LNCaP clone FGC (cell line): ENCODE results near the gene CA12.
"Not testable (repeated sequence)": the region's sequence is repeated elsewhere in the genome, so short reads cannot be mapped to it uniquely, and the experiment has no call there.

Experiments used
- DNase-seq: peaks from one replicate; pipeline ENCODE4 v3.0.0-alpha.2; 2011; ENCODE audit warnings: low read depth
- H3K4me3 ChIP-seq: 2 replicates; pipeline ENCODE4 v1.5.1; 2011; ENCODE audit warnings: mild to moderate bottlenecking, low read depth, low read length, control low read depth
- TF ChIP-seq, protein P1 (sequence below): IDR thresholded peaks from 2 replicates; pipeline ENCODE4 v1.5.1; 2012; ENCODE audit warnings: mild to moderate bottlenecking; ENCODE audit not compliant: control insufficient read depth, insufficient read depth; ENCODE audit errors: extremely low read depth

CA12 gene

DNA sequence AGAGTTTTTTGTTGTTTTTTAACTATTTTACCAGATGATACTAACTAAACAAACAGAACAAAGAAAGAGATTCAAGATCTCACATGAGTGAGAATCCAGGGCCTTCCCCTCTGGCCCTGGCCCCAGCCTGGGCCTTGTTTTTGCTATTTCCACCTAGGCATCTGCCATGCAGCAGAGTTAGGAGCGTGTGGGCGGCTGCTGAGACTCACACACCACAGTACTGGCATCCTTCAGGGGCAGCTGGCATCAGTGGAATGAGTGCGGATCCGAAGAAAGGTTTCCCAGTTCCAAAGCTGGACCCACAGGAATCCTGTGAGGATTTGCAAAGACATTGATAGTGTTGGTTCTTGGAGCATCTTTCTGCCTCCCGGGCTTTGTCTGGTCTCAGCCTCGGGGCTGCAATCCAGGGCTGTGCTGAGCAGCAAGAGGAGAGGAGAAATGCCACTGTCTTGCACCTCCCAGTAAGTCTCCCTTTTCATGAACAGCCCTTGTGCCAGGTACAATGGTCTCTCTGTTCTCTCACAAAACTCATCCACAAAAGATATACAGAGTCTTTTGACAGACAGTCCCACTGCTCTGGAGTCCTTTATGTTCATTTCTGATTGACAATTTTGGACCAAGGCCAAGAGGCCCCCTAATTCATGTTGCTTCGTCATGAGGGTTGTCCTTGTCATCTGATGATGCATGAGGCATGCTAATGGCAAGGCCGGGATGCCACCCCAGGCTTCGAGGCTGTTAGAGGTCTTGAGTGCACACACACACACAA, 57.7 kb downstream of the CA12 start:
- no peak for DNase-seq
- no peak overlapping the region for H3K4me3 ChIP-seq
- TF ChIP-seq, protein P1, sequence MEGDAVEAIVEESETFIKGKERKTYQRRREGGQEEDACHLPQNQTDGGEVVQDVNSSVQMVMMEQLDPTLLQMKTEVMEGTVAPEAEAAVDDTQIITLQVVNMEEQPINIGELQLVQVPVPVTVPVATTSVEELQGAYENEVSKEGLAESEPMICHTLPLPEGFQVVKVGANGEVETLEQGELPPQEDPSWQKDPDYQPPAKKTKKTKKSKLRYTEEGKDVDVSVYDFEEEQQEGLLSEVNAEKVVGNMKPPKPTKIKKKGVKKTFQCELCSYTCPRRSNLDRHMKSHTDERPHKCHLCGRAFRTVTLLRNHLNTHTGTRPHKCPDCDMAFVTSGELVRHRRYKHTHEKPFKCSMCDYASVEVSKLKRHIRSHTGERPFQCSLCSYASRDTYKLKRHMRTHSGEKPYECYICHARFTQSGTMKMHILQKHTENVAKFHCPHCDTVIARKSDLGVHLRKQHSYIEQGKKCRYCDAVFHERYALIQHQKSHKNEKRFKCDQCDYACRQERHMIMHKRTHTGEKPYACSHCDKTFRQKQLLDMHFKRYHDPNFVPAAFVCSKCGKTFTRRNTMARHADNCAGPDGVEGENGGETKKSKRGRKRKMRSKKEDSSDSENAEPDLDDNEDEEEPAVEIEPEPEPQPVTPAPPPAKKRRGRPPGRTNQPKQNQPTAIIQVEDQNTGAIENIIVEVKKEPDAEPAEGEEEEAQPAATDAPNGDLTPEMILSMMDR: no peak

GRCh38 chr15:63322541-63322940, 59.1 kb downstream of the CA12 start:
- TF ChIP-seq, protein P1: no peak
- H3K4me3 ChIP-seq: no peak overlapping the region
- no peak for DNase-seq

- TF ChIP-seq, protein P1: no peak
- no peak overlapping the region for H3K4me3 ChIP-seq
- no peak for DNase-seq
These were observed 60.2 kb downstream of the CA12 start for GRCh38 chr15:63321462-63321861.

GRCh38 chr15:63320981-63321380, 60.7 kb downstream of the CA12 start:
- not testable (repeated sequence) for H3K4me3 ChIP-seq

DNA sequence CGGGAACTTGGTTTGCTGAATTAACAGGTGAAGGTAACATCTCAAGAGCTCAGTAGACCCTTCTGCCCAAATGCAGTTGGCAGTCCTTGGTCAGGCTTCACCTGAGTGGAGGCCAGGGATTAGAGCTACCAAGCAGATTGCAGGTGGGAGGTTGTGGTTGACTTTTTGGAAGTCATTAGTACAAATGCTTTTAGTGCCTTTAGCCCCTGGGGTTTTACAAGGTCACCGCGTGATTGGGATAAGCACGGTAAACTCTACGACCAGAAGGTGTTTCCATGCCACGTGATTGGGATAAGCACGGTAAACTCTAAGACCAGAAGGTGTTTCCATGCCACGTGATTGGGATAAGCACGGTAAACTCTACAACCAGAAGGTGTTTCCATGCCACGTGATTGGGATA, 61.2 kb downstream of the CA12 start:
- not testable (repeated sequence) for H3K4me3 ChIP-seq, DNase-seq

More at GRCh38 chr15:63320981-63321380, 60.7 kb downstream of the CA12 start:
- DNase-seq: not testable (repeated sequence)

DNA sequence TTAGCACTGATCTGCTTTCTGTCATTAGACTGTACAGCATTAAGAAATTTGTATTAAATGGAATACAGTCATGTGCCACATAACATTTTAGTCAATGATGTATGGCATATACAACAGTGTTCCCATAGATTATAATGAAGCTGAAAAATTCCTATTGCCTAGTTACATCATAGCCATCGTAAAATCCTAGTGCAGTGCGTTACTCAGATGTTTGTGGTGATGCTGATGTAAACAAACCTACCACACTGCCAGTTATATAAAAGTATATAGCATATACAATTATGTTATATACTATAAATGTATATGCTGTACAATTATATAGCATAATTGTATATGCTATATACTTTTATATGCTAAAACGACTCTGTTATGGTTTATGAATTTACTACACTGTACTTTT, 62.6 kb downstream of the CA12 start:
- no peak for DNase-seq
- no peak overlapping the region for H3K4me3 ChIP-seq
- TF ChIP-seq, protein P1: no peak

DNA sequence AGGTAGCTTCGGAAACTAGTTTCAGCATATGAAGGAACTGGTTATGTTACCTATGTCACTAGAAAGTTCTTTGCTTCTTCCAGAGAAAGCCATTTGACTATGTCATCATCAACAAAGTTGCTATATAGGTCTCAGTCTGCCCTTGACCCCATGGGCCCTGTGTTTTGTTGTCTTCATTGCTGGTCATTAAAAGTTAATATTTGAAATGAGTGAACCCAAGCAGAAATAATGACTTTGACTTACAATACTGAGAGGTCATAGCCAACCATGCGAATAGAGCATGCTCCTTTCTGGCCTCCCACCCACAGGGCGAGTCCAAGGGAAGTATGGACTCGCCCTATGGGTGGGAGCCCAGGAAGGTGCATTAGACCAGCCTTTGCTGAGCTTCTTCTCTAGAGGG, 63.3 kb downstream of the CA12 start:
- no peak overlapping the region for H3K4me3 ChIP-seq
- DNase-seq: no peak
- TF ChIP-seq, protein P1: no peak

GRCh38 chr15:63314409-63314808, 67.2 kb downstream of the CA12 start:
- TF ChIP-seq, protein P1: no peak
- DNase-seq: no peak
- H3K4me3 ChIP-seq: no peak overlapping the region
